Inferior parietal cortex (tissue), 1 donor: ENCODE data around the gene TINAGL1.

ENCODE experiments used
- DNase-seq: peaks from one replicate; pipeline ENCODE4 v3.0.0-alpha.2; 2016; ENCODE audit errors: extremely low spot score

TINAGL1 gene

DNA sequence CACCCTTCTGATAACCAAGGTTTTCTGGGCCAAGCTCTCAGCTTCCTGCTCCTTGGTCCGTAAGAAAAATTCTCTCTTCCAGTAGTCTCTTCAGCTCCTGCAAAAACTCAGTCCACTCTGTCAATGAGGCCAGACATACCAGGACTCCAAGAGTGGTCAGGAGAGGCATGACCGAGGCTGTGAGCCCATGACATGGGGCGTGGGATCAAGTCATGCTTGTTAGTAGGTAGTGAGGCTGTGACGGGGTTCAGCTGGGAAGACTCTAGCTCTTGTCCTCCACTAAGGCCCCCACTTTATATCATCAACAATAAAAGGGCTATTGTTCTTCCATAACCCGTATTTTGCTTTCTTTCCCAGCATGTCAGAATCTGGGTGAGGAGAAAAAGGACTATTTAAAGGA, 31.0 kb downstream of the TINAGL1 start:
- DNase-seq: no peak

DNA sequence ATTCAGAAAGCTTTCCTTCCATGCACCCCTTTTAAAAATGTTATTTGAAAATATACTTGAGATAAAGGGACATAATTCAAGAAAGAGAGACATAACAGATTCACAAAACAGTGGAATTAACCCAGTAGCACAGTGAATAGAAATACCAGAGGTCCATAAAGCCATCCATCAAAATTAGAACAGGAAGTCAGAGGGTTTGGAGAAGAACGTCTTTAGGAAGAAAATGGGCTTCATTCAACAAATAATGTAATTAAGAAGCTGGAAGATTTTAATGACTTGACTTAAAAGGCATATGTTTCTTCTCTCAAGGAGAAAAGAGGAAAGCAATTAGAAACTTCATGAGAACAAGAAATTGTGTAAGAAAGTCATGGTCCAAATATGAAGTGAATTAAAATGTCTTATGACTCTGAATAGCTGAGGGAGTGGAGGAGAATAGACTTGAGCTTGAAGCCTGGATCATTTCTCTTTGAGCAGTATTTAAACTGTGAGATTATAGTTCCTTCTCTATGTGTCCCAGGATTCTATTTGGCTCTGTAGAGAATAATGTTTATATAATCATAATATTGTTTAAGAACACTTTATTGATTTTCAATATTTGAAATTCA, 33.3 kb downstream of the TINAGL1 start:
- DNase-seq: no peak

DNA sequence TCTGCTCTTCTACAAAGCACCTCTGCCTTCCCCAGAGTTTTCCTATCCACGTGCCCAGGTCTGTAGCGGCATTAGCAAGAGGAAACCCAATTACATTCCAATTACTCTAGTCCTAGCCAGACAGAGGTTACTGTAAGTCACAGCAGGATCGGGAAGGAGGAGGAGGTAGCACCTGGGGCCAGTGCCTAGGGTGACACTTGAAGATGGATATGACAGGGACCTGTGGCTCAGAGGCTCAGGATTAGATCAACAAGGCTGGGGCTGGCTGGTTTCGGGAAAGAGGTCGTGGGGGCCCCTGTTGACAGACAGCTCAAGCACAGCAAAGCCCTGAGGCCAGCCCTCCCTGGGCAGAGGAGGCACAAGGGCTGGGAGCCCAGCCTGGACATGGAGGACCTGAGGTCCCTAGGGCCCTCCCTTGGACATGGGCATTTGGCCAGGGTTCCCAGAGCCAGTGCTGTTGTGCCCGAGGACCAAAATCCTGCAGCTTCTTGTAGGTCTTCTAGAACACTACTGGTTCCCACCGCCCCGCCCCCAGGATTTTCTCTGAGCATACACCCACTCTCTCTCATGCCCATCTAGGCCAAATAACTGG, 38.2 kb downstream of the TINAGL1 start:
- DNase-seq: no peak

DNA sequence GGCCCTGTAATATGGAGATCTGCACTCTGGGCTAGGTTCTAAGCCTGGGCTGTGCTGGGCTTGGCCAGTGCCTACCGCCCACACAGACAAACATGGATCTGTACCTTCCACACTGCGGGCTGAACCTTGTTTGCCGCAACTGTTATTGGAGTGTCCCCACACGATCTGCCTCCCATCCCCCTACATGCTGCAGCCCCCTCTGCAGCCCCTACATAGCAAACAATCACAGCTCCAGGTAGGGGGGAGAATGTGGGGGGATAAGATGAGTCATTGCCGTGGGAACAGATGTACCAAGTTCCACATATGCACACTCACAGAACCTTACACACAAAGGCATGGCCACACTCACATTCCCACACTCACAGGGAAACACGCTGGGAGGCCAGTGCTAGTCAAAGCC, 39.1 kb downstream of the TINAGL1 start:
- no peak for DNase-seq

DNA sequence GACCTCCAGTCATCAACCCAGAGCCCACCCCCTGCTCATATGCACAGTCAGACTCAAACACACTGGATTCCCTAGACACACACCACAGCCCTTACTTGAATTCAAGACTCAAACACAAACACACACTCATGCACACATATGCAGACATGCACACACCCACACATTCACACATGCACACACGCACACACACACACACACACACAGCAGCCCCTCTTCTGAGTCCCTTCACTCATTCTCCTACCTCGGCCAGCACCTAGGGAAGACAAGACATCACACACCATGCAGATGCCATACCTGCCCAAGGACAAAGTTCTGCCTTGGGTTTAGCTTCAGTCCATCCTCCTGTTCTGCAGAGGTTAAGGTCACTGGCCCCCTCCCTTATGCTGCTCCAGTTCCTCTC, 39.6 kb downstream of the TINAGL1 start:
- no peak for DNase-seq

DNA sequence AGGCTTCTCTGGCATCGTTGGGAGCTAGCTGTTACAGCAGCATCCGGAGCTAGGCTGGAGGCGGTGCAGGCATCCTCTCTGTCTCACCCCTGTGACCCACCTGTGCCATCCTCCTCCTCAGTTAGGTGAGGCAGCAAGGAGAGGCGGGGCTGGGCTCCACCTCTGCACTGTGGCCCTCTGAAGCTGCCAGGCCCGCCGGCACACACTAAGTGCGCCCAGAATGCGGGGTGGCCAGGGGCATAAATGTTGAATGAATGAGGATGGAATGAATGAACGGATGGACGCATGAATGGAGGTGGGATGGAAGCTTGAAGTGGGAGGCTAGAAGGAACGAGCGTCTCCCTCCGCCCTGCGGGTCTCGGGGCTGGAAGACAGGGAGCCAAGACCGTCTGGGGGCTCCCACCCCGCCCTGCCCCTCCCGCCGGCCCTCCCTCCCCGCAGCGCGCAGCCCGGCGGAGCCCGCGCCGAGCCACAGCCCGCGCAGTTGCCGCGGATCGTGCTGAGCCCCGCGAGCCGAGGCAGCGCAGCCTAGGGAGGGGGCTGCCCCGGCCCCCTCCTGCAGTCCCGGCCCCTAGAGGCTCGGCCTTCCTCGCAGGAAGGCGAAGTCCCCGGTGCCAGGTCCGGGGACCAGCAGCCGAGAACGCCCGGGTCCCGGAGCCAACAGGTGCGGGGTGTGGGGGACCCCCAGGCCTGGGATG, 41.1 kb downstream of the TINAGL1 start, which contains the start of gene HCRTR1:
Gene HCRTR1 (plus strand): TSS at position 472 of the 698 bp plus-strand sequence. CDS start 1,504 bp downstream, outside the sequence.
- no peak for DNase-seq

DNA sequence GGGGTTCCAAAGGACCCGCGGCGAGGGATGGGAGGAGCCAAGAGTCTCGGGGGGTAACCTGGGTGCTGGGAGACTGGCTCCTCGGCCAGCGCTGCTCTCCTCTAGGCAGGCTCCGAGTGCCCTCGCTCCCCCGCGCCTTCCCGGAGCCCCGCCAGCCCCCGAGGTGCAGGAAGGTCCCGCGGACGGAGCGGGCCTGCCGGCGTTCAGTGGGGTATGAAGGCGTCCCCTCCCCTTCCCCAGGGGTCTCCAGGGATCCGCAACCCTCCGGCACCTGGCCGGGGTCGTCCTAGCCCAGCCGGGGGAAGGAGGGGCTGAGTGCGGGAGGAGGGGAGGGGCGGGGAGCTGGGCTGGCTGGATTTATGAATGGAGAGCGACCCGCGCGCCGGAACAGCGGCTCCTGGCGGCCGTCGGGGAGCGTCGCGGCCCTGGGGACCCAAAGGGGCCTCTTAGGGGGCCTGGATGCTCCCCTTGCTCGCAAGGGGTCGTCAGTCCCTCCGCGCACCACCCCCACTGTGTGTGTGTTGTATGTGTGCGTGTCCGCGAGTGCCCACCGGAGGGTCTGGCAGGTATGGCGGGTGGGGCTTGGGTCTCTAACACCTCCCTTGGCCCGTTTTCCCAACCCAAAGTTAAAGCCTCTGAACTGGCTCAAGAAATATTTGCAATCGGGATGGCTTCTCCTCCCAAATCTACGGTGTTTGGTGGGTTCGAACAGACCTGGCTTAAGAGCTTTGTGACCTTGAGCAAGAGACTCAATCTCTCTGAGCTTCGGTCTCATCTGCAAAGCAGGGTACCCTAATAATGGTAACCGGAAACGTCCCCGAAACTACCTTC, 41.8 kb downstream of the TINAGL1 start:
- no peak for DNase-seq

DNA sequence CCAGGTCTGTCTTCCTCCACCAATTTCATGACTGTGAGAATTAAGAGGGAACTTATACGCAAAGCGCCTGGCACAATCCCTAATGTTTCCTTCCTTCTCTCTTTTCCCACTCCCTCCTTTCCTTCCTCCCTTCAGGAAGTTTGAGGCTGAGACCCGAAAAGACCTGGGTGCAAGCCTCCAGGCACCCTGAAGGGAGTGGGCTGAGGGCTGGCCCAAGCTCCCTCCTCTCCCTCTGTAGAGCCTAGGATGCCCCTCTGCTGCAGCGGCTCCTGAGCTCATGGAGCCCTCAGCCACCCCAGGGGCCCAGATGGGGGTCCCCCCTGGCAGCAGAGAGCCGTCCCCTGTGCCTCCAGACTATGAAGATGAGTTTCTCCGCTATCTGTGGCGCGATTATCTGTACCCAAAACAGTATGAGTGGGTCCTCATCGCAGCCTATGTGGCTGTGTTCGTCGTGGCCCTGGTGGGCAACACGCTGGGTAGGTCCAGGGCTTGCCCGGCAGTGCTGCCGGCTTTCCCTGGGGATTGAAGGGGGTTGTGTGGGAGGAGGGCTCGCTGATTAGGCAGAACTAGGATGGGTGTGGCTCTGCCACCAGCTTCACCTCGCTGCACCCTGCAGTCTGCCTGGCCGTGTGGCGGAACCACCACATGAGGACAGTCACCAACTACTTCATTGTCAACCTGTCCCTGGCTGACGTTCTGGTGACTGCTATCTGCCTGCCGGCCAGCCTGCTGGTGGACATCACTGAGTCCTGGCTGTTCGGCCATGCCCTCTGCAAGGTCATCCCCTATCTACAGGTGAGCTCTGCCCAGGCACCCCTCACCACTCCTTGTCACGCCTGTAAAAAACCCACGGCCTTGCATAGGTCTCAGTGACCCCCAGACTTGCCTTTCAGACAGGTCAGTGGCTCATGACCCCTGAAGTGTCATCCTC, 42.9 kb downstream of the TINAGL1 start:
- DNase-seq: no peak

DNA sequence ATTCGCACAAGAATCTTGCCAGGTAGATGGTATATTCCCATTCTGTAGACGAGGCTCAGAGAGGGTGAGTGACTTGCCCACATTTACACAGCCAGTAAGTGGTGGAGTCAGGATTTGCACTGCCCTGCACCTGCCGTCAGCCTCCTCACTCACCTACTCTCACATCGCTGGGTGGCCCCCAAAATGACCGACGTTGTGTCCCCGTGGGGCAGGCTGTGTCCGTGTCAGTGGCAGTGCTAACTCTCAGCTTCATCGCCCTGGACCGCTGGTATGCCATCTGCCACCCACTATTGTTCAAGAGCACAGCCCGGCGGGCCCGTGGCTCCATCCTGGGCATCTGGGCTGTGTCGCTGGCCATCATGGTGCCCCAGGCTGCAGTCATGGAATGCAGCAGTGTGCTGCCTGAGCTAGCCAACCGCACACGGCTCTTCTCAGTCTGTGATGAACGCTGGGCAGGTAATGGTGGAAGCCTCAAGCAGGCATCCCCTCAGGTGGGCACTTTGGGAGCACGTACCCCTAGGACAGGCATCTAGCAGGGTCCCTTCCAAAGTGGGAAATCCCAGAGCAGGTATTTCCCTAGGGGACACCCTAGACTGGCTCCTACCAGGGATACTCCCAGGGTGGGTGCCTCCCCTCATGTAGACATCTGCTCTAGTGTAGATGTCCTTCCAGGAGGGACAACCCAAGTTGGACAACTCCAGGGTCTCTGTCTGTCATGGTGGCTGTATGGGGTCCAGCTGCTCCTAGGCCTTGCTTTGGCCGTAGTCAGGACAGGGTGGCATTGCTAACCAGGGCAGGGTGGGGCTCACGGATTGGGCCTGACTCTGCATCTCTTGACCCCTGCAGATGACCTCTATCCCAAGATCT, 44.5 kb downstream of the TINAGL1 start:
- no peak for DNase-seq

DNA sequence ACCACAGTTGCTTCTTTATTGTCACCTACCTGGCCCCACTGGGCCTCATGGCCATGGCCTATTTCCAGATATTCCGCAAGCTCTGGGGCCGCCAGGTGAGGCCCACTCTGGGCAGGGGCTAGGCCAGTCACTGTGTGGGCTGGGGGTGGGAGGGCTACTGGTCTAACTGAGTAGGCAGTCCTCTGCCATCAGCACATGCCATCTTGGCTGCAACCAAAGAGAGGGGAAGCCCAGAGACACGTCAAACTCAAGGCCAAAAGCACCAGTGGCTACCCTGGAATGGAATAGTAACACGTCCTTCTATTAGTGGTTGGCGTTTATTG, 45.1 kb downstream of the TINAGL1 start:
- no peak for DNase-seq

DNA sequence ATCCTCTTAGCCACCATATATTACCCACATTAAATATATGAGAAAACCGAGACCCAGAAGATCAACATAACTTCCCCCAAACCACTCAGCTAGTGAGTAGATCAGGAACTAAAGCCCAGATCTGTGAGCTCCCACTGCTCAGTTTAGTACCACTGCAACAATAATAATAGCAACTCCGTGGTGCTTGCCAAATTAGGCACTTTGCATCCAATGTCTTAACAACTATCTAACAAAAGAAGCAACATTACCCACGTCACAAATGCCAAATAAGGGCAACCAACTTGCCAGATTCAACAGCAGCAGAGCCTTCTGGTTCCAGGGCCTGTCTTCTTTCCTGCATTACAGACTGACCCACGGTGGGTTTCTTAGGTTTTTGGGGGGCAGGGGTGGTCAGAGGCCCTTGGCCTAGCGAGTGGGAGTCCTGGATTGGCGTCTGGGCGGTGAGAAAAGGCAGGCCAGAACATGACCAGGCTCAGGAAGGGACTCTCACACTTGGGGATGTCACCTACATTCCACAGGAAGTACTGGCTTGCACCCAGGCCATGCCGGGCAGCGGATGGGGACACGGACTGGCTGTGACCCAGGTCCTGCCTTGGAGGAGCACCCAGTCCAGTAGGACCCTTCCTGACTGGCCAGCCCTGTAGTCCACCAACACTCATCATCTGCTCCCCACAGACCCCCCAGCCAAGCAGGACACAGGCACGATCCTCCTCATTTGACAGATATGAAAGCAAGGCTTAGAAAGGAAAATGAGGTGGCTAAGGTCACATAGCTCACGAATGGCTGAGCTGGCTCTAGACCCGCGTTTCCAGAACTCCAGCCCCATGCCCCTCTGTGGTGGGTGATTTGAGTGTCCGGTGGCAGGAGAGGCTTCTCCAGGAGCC, 45.8 kb downstream of the TINAGL1 start:
- DNase-seq: no peak

DNA sequence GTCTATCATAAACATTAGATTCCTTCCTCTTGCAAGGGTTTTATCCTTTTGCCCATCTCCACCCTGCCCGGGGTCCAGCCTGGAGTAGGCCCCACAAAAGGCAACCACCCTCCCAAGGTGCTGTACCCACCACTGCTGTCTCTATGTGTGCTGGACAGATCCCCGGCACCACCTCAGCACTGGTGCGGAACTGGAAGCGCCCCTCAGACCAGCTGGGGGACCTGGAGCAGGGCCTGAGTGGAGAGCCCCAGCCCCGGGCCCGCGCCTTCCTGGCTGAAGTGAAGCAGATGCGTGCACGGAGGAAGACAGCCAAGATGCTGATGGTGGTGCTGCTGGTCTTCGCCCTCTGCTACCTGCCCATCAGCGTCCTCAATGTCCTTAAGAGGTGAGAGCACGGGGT, 47.0 kb downstream of the TINAGL1 start:
- no peak for DNase-seq

DNA sequence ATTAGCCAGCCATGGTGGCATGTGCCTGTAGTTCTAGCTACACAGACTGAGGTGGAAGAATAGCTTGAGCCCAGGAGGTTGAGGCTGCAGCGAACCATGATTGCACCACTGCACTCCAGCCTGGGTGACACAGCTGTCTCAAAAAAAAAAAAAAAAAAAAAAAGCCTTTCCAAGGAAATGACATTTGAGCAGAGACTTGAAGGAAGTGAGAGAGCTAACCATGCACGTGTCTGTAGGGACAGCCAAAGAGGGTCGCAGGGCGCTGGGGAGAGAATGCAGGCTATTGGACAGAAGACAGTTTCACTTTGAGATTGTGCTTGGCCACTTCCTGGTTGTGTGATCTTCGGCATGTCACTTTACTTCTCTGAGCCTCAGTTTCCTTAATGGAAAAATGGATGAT, 48.0 kb downstream of the TINAGL1 start:
- no peak for DNase-seq

DNA sequence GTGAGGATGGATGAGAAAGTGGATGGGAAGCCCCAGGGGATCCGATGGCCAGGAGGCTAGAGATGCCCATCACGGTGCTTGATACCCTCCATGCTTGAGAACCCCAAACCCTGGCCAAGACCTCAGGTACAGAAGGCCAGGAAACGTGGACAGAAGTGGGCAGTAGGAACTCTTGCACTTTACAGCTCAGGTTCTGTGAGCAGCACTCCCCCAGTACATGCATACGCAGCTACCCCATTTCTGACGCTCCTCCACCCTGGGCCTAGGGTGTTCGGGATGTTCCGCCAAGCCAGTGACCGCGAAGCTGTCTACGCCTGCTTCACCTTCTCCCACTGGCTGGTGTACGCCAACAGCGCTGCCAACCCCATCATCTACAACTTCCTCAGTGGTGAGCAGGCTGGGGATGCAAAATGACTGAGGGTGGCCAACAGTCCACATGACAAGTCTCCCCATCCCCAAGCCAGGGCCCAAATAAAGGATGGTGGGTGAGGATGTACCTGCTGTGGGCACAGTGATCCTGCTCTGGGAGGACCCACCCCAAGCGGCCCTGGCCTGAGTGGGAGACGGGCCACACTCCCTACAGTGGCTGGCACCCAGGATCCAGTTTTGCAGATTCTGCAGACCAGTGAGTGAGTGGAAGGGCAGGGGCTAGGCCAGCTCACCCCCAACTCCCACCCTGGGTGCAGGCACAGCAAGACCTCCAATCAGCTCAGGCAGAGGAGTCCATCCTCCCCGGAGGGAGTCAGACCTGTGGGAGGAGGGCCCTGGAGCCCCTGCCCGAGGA, 48.6 kb downstream of the TINAGL1 start:
- no peak for DNase-seq

DNA sequence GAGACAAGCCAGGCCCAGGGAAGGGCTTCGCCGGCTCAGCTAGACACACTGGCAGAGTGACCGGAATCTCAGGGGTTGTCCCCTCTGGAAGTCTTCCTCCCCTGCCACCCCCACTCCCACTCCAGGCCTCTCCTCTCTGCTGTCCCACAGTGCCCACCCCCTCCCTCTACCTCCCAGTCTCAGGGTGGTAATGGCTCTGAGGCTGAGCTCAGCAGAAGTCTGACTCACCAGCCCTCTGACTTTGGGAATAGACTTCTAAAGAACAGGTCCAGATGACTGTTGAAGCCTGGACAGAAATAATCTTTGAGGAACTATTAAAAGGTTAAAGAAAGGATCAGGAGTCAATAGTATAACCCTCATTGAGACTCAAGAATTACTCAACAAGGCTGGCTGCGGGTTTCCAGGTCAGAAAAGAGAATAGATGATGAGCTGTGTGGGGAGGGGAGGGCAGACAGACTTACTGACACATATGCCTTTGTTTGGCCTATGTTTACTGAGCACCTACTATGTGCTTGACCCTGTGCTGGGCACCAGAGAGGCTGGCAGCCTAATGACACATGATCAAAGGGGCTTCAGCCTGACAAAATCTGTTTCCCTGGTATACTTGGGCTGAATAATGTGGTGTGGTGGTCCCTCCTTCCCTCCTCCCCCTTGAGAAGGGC, 49.4 kb downstream of the TINAGL1 start:
- DNase-seq: no peak

DNA sequence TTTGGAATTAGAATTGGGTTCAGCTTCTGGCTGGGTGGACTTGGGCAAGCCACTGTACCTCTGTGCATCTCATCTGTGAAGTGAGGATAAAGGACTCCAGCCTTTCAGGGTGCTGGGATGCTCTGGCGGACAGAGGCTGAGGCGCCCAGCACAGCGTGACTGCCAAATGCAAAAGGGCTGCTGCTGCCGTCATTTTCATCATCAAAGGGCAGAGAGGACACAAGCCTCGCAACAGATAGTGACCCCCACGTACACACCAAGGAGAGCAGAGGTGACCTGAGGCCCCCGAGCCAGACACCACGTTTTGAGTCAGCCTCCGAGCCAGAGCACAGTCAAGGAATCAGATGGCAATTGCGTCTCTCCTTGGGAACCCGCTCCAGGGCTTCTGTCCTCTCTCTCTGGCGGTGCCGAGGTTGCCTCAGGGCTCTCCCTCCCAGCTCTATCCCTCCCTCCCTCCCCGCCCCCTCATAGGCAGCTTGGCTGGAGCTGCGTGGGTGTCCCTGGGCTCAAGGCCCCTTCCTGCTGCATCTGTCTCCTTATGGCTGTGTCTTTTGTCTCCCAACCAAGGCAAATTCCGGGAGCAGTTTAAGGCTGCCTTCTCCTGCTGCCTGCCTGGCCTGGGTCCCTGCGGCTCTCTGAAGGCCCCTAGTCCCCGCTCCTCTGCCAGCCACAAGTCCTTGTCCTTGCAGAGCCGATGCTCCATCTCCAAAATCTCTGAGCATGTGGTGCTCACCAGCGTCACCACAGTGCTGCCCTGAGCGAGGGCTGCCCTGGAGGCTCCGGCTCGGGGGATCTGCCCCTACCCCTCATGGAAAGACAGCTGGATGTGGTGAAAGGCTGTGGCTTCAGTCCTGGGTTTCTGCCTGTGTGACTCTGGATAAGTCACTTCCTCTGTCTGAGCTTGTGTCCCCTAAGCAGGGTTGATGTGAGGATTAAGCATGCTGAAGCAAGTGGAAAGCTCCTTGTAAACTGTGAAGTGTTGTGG, 50.2 kb downstream of the TINAGL1 start:
- no peak for DNase-seq
